ENCODE results near the gene IFI6.
"Not testable (repeated sequence)": the region's sequence is repeated elsewhere in the genome, so short reads cannot be mapped to it uniquely, and the experiment has no call there.

IFI6 gene, protein sequence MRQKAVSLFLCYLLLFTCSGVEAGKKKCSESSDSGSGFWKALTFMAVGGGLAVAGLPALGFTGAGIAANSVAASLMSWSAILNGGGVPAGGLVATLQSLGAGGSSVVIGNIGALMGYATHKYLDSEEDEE

GRCh38 chr1:27671964-27672749 lies at the start of gene IFI6:
TSS of gene IFI6 (minus strand) at chr1:27672192. CDS start at chr1:27669314, 2,878 bp downstream.
- DNase-seq, result peak; percentile 84 to 92

- no peak for DNase-seq
These were observed 47.6 kb upstream of the IFI6 start for GRCh38 chr1:27719286-27720251.

DNA sequence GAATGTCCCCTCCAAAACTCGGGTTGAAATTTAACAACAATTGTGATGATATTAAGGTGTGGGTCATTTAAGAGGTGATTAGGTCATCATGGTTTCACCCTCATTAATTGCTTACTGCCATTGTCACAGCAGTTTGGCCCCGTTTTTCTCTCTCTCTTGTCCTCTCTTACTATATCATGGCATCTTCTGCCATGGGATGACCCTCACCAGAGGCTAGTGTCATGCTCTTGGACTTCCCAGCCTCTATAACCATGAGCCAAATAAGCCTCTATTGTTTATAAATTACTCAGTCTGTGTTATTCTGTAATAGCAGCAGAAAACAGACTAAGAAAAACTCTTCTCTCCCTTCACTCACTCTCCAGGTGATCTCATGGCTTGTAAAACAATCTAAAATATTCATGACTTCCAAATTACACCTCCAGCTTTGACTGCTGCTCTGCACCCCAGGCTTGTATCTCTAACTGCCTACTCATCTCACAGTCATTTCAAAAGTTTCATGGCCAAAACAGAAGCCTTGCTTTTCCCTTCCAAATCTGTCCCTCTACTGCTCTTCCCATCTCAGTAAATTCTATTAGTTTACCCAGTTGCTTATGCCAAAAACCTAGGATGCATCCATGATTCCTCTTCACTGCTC lies 44.4 kb upstream of the IFI6 start:
- no peak for DNase-seq

GRCh38 chr1:27713869-27714513 lies 42.0 kb upstream of the IFI6 start:
- DNase-seq, result no peak

GRCh38 chr1:27713139-27713725 lies 41.2 kb upstream of the IFI6 start:
- DNase-seq, result no peak

- no peak for DNase-seq
These were observed 38.6 kb upstream of the IFI6 start for GRCh38 chr1:27710574-27710973.

- no peak for DNase-seq
These were observed 33.6 kb upstream of the IFI6 start for GRCh38 chr1:27705545-27705944.

GRCh38 chr1:27704958-27705357 lies 33.0 kb upstream of the IFI6 start:
- no peak for DNase-seq

DNA sequence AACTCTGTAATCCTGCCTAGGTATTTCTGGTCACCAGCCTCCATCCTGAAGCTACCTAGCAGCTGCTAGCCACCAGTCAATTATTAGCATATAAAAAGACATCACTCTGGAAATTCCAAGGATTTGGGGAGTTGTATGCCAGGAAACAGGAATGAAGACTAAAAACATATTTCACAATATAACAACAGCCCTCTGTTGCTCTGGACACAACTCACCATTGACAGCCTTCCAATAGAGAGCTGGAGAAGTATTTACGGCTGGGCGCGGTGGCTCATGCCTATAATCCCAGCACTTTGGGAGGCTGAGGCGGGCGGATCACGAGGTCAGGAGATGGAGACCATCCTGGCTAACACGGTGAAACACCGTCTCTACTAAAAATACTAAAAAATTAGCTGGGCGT lies 24.8 kb upstream of the IFI6 start:
- DNase-seq, result not testable (repeated sequence)

- DNase-seq, result no peak
These were observed 18.2 kb upstream of the IFI6 start for GRCh38 chr1:27690183-27690582.

GRCh38 chr1:27689423-27690173 lies 17.6 kb upstream of the IFI6 start:
- DNase-seq, result no peak

DNA sequence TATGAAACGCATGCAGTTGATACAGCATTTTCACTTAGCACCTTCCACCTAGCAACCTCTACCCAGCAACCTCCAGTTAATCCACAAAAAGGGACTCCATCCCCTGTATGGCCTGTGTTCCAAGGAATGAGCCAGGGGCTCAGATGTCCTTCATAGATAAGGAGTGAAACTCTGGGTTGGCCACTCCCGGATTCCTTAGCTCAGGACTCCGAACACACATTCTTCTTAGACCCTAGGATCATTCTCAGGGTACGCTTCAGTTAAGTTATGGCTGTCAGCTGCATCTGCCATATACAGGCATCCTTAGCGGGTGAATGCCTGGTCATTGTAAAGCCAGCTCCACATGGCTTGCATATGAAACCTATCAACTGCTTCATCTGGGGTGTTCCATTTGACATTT lies 15.9 kb upstream of the IFI6 start:
- DNase-seq, result no peak

DNA sequence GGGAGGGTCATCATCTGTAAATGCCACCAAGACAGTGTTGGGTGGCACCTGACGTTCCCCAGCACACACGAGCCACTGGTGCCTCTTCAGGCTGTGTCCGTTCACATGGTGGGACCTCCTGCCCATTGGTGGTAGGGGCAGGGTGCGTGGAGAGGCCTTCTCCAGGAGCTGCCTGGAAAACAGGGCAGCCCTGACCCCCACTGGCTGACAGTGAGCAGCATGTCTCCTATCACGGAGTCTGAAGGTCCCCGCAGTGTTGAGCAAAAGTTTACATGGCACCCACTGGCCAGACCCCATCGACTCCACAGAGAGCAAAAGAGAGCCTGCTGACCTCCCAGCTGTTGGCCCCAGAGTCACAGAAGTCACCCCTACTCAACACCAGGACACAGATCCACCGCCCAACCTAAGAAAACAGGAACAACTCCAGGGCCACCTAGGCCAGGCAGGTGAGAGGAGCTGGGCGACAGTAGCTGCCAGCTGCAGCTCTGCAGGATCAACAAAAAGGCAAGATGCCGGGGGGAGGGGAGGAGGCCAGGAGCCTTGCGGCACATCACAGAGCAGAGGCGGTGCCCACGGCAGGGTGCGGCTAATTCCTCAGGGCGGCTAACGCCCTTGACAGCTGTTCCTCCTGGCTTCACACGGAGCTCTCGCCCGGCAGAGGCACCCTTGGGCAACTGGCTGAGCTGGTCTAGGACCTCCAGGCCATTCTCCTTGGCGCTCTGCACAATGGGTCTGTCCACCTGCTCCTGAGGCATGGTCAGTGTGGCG lies 14.4 kb upstream of the IFI6 start:
- DNase-seq, result peak in 1 of 2 experiments; percentile 48

GRCh38 chr1:27684176-27684575 lies 12.2 kb upstream of the IFI6 start:
- DNase-seq, result no peak

DNA sequence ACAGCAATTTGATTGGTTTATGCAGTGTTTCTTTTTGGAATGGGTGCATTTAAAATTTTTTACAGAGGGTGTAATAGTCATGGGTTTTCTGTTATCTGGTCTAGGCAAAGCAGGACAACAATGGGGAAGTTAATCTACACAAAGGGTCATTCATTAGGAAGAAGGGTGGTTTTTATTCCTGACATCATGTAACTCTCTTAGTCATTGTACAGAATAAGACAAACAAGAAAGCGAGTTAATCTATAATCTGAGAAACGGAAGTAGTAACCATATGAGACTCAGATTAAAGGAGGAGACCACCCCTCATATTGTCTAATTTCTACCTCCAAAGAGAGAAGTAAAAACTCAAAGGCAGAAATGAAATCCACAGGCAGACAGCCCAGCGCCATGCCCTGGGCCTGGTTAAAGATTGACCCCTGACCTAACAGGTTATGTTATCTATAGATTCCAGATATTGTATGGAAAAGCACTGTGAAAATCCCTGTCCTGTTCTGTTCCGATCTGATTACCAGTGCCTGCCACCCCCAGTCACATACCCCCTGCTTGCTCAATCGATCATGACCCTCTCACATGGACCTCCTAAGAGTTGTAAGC lies 10.5 kb upstream of the IFI6 start:
- DNase-seq, result no peak

- not testable (repeated sequence) for DNase-seq
These were observed 9.6 kb upstream of the IFI6 start for GRCh38 chr1:27681580-27681979.

- DNase-seq, result not testable (repeated sequence)
These were observed 8.3 kb upstream of the IFI6 start for GRCh38 chr1:27680225-27680791.

GRCh38 chr1:27678747-27679146 lies 6.8 kb upstream of the IFI6 start:
- no peak for DNase-seq

- DNase-seq, result no peak
These were observed 4.4 kb upstream of the IFI6 start for GRCh38 chr1:27676410-27676809.

GRCh38 chr1:27672750-27673112 lies 739 bp upstream of the IFI6 start:
- no peak for DNase-seq
